HEK293T (cell line): Measurements from ENCODE around the gene CDH4.

Experiments
- CTCF ChIA-PET: fragments of 350-600 bp; formaldehyde crosslinking; extraction: SDS; loops from one replicate; lab custom pipeline; 2021; ENCODE audit warnings: antibody characterized with exemption, inconsistent platforms; lab: Yijun Ruan, JAX
- POLR2A ChIA-PET: fragments of 350-600 bp; formaldehyde crosslinking; extraction: SDS; loops from one replicate; lab custom pipeline; 2020; ENCODE audit warnings: antibody characterized with exemption, inconsistent platforms; lab: Yijun Ruan, JAX
- DNase-seq: peaks from one replicate; pipeline ENCODE4 v3.0.0; 2012; ENCODE audit warnings: mixed read lengths; ENCODE audit errors: extremely low spot score
- ARNT ChIP-seq: fragments of 450-650 bp; IDR thresholded peaks from 2 replicates; pipeline ENCODE4 v1.6.1; 2017; ENCODE audit warnings: mild to moderate bottlenecking
- BHLHE40 ChIP-seq: fragments of 450-650 bp; IDR thresholded peaks from 2 replicates; pipeline ENCODE4 v1.6.1; 2016; ENCODE audit warnings: mild to moderate bottlenecking, moderate library complexity, borderline replicate concordance
- CTBP1 ChIP-seq: fragments of 450-650 bp; IDR thresholded peaks from 2 replicates; pipeline ENCODE4 v1.6.1; 2016; ENCODE audit warnings: borderline replicate concordance
- ELF4 ChIP-seq: fragments of 450-650 bp; IDR thresholded peaks from 2 replicates; pipeline ENCODE4 v1.6.1; 2017; ENCODE audit warnings: antibody characterized with exemption
- FOXA1 ChIP-seq: fragments of 450-650 bp; IDR thresholded peaks from 2 replicates; pipeline ENCODE4 v1.6.1; 2016; ENCODE audit warnings: mild to moderate bottlenecking
- FOXK2 ChIP-seq: fragments of 450-650 bp; IDR thresholded peaks from 2 replicates; pipeline ENCODE4 v1.6.1; 2016; ENCODE audit warnings: mild to moderate bottlenecking
- FOXM1 ChIP-seq: fragments of 450-650 bp; IDR thresholded peaks from 2 replicates; pipeline ENCODE4 v1.6.1; 2017; ENCODE audit warnings: mild to moderate bottlenecking, borderline replicate concordance
- HDGF ChIP-seq: fragments of 450-650 bp; IDR thresholded peaks from 2 replicates; pipeline ENCODE4 v1.6.1; 2017; ENCODE audit warnings: antibody characterized with exemption, borderline replicate concordance
- L3MBTL2 ChIP-seq: fragments of 450-650 bp; conservative IDR thresholded peaks from 2 replicates; pipeline ENCODE4 v1.6.1; 2016; ENCODE audit warnings: mild to moderate bottlenecking
- LEF1 ChIP-seq: fragments of 450-650 bp; IDR thresholded peaks from 2 replicates; pipeline ENCODE4 v1.6.1; 2017; ENCODE audit warnings: mild to moderate bottlenecking, borderline replicate concordance
- NFRKB ChIP-seq: fragments of 450-650 bp; IDR thresholded peaks from 2 replicates; pipeline ENCODE4 v1.6.1; 2016; ENCODE audit warnings: mild to moderate bottlenecking, moderate library complexity
- PKNOX1 ChIP-seq: fragments of 450-650 bp; IDR thresholded peaks from 2 replicates; pipeline ENCODE4 v1.6.1; 2016
- SP1 ChIP-seq: fragments of 450-650 bp; IDR thresholded peaks from 2 replicates; pipeline ENCODE4 v1.6.1; 2017
- SUZ12 ChIP-seq: fragments of 450-650 bp; IDR thresholded peaks from 2 replicates; pipeline ENCODE4 v1.6.1; 2016; ENCODE audit warnings: mild to moderate bottlenecking
- TARDBP ChIP-seq: fragments of 450-650 bp; IDR thresholded peaks from 2 replicates; pipeline ENCODE4 v1.6.1; 2016
- ZNF384 ChIP-seq: fragments of 450-650 bp; IDR thresholded peaks from 2 replicates; pipeline ENCODE4 v1.6.1; 2016

The CDH4 gene

DNA sequence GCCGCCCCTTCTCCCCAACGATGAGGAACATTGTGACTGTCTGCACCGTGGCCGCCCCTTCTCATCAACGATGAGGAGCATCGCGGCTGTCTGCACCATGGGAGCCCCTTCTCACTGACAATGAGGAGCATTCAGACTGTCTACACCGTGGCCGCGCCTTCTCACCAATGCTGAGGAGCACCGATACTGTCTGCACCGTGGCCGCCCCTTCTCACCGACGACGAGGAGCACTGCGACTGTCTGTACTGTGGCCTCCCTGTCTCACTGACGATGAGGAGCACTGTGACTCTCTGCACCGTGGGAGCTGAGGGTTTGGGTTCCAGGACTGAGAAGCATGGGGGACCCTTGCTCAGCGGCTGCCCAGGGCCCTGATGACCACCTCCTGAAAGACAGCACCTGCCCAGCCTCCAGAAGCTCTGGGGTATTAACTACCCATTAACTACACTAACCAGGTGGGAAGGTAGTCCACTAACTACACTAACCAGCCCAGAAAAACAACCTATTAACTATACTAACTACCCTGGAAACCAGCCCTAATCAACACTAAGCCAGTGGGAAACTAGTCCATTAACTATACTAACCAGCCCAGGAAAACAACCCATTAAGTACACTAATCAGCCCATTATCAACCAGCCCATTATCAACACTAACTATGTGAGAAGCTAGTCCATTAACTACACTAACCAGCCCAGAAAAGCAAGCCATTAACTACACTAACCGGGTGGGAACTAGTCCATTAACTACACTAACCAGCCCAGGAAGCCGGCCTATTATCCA lies 696.7 kb downstream of the CDH4 start:
- DNase-seq, result no peak
- CTCF ChIA-PET, result no interaction called here
- POLR2A ChIA-PET, result no interaction called here
- no peak for TF ChIP-seq NFRKB
- no peak for TF ChIP-seq ARNT
- TF ChIP-seq BHLHE40, result no peak
- no peak for TF ChIP-seq LEF1
- no peak for TF ChIP-seq SP1
- TF ChIP-seq FOXK2, result no peak
- TF ChIP-seq ELF4, result no peak
- TF ChIP-seq ZNF384, result no peak
- TF ChIP-seq HDGF, result no peak
- no peak for TF ChIP-seq SUZ12
- no peak for TF ChIP-seq CTBP1
- TF ChIP-seq FOXM1, result no peak
- TF ChIP-seq L3MBTL2, result no peak
- TF ChIP-seq TARDBP, result no peak
- TF ChIP-seq FOXA1, result no peak
- TF ChIP-seq PKNOX1, result no peak

DNA sequence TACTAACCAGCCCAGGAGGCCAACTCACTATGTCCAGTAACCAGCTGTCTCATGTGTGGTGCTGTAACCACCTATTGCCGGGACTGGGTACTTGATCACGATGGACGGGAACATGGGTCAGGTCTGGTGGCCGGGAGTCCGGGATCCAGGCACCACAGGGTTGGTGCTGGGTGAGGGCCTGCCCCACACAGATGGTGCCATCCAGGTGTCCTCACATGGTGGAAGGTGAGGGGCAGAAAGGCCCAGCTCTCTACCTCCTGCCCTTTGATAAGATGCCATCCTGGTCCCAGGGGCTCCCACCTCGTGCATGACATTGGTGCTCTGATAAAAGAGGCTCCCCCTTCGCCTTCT lies 697.3 kb downstream of the CDH4 start:
- ChIA-PET CTCF (no interaction called here), POLR2A (no interaction called here)
- no peak for TF ChIP-seq LEF1
- no peak for TF ChIP-seq L3MBTL2
- no peak for TF ChIP-seq FOXK2
- TF ChIP-seq ARNT, result no peak
- TF ChIP-seq SUZ12, result no peak
- TF ChIP-seq SP1, result no peak
- no peak for TF ChIP-seq PKNOX1
- no peak for TF ChIP-seq ZNF384
- TF ChIP-seq ELF4, result no peak
- no peak for TF ChIP-seq HDGF
- no peak for TF ChIP-seq FOXM1
- no peak for TF ChIP-seq CTBP1
- no peak for TF ChIP-seq NFRKB
- no peak for TF ChIP-seq TARDBP
- no peak for TF ChIP-seq FOXA1
- TF ChIP-seq BHLHE40, result no peak
- no peak for DNase-seq

DNA sequence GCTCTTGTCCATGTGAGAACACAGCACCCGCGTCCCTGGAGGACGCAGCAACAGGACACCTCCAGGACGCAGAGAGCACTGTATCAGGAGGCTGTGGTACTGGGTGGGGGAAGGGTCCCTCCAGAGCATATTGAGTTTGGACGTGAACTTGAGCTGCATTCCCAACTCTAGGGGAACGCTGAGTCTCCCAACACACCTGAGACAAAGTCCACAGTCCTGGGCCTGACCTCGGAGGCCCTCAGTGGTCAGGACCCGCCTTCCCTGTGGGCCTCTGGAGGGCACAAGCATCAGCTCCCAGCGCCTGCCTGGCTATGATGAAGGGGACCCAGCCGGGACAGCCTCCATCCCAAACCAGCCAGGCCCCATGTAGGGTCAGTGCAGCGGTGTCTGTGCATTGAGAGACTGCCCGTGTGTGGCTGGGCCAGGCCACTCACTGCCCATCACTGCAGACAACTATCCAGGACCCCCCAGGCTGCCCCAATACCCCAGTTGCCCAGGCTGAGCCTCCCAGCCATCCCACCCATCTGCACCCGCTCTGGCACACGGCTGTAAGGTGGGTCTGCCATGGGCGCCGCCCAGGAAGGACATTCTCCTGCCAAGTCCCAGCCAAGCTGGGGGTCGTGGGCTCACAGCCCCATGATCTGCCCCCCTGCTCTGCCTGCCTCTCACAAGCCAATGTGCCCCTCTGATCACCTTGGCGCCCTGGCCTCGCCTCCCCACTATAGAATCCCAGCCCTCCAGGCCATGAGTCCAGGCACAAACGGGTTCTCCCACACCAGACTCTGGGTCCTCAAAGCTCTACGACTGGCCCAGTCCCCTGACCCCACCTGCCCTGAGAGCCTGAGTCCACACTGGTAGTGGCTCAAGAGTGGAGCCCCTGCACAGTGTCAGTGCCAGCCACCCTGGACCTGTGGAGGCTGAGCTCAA lies 697.9 kb downstream of the CDH4 start:
- TF ChIP-seq SUZ12, result no peak
- no peak for TF ChIP-seq HDGF
- TF ChIP-seq L3MBTL2, result no peak
- no peak for TF ChIP-seq ZNF384
- no peak for TF ChIP-seq SP1
- TF ChIP-seq ELF4, result no peak
- no peak for TF ChIP-seq BHLHE40
- no peak for TF ChIP-seq NFRKB
- POLR2A ChIA-PET, result no interaction called here
- no peak for DNase-seq
- CTCF ChIA-PET, result no interaction called here

DNA sequence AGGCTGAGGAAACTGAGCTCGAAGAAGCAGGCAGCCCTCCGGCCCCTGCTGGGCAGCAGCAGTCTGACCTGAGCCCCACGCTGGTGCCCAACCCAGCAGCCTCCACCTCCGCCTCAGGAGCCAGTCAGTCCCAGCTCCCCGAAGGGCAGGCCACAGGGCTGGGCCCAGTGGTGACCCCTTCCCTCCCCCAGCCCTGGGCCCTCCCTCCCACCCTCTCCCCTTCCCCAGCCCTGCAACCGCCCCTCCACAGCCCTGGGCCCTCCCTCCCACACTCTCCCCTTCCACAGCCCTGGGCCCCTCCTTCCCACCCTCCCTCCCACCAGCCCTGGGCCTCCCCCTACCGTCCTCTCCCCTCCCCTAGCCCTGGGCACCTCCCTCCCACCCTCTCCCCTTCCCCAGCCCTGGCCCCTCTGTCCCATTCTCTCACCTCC lies 698.6 kb downstream of the CDH4 start:
- POLR2A ChIA-PET, result no interaction called here
- TF ChIP-seq ELF4, result no peak
- no peak for TF ChIP-seq SP1
- TF ChIP-seq CTBP1, result no peak
- no peak for TF ChIP-seq BHLHE40
- no peak for TF ChIP-seq SUZ12
- no peak for TF ChIP-seq FOXK2
- TF ChIP-seq ARNT, result no peak
- TF ChIP-seq FOXM1, result no peak
- TF ChIP-seq PKNOX1, result no peak
- no peak for TF ChIP-seq LEF1
- TF ChIP-seq TARDBP, result no peak
- TF ChIP-seq L3MBTL2, result no peak
- CTCF ChIA-PET, result no interaction called here
- no peak for DNase-seq

DNA sequence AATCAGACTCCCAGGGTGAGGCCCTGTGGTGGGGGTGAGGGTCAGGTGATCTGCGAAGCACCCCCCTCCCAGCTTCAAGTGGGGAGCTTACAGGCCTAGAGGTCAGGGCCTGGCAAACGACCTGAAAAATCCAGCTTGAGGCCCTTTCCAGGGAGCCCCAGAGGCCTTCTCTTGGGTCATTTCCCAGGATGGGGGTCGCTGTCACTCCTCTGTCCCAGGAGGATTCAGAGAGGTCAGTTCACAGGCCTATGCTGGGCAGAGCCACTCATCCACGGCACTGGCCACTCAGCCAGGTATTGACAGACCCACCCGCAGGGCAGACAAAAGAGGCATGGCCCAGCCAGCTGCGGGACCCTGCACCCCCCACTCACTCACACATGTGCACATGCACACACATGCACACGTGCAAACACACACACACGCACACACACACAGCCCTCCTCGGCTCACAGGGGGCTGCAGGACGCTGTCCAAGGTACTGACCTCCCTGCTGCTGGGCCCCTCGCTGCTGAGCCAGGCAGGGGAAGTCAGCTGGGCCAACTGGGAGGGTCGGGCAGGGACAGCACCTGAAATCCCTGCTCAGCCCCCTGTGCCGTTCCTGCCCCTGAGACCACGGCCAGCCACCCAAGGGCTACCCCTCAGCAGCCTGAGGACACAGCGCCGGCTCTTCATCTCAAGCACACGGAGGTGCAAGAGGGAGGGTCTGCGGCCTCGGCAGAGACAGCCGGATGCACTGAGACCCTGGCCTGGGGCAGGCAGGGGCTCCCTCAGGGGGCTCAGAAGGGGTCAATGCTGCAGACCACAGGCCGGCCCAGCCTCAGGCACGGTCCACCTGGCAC lies 699.9 kb downstream of the CDH4 start:
- DNase-seq, result no peak
- ChIA-PET CTCF (no interaction called here), POLR2A (no interaction called here)
- TF ChIP-seq FOXK2, result no peak
- no peak for TF ChIP-seq ARNT
- no peak for TF ChIP-seq NFRKB
- TF ChIP-seq BHLHE40, result no peak
- no peak for TF ChIP-seq FOXA1
- TF ChIP-seq SUZ12, result no peak
- TF ChIP-seq LEF1, result no peak
- no peak for TF ChIP-seq L3MBTL2
- no peak for TF ChIP-seq SP1
- TF ChIP-seq PKNOX1, result no peak
